GM12878 (cell line): ENCODE results near the gene PROX2.

Experiments used
- CTCF ChIP-seq, 3 experiments: IDR thresholded peaks in 2 of 3; conservative IDR thresholded peaks in 1 of 3; 2 replicates each; pipeline ENCODE4 v1.5.1; 2011; ENCODE audit warnings: low read depth in 3 of 3, low read length in 3 of 3, mild to moderate bottlenecking in 3 of 3, control low read depth in 2 of 3, moderate library complexity in 2 of 3, inconsistent platforms in 1 of 3, mixed read lengths in 1 of 3; ENCODE audit not compliant: control insufficient read depth in 2 of 3, insufficient read depth in 1 of 3; ENCODE audit errors: extremely low read depth in 1 of 3
- ESRRA ChIP-seq: IDR thresholded peaks from 2 replicates; pipeline ENCODE4 v1.6.1; 2012; ENCODE audit warnings: mild to moderate bottlenecking, low read length, improper control_type of control experiment
- FOXM1 ChIP-seq: IDR thresholded peaks from 2 replicates; pipeline ENCODE4 v1.6.1; 2012; ENCODE audit warnings: low read depth, mild to moderate bottlenecking, inconsistent platforms, low read length, moderate library complexity
- HDAC6 ChIP-seq: fragments of 200-600 bp; sonication (generic); IDR thresholded peaks from one replicate; pipeline ENCODE4 v1.8.0; 2017; ENCODE audit warnings: antibody characterized with exemption; ENCODE audit not compliant: unreplicated experiment
- IKZF1 ChIP-seq: fragments of 450-650 bp; conservative IDR thresholded peaks from 2 replicates; pipeline ENCODE4 v1.6.1; 2017; ENCODE audit warnings: antibody characterized with exemption, mild to moderate bottlenecking
- POLR2AphosphoS5 ChIP-seq: IDR thresholded peaks from 2 replicates; pipeline ENCODE4 v1.6.1; 2011; ENCODE audit warnings: mild to moderate bottlenecking, low read length, inconsistent platforms
- RAD21 ChIP-seq: IDR thresholded peaks from 2 replicates; pipeline ENCODE4 v1.6.1; 2011; ENCODE audit warnings: mild to moderate bottlenecking, low read depth, low read length, moderate library complexity; ENCODE audit not compliant: insufficient read depth
- SRF ChIP-seq, 2 experiments: IDR thresholded peaks; 2 replicates each; pipeline ENCODE4 v1.6.1; 2011; ENCODE audit warnings: low read depth in 2 of 2, low read length in 2 of 2, mild to moderate bottlenecking in 1 of 2, moderate library complexity in 1 of 2
- STAT3 ChIP-seq: IDR thresholded peaks from 2 replicates; pipeline ENCODE4 v1.6.1; 2011; ENCODE audit warnings: low read depth, low read length, improper control_type of control experiment
- TF ChIP-seq, protein P1 (sequence below): IDR thresholded peaks from 2 replicates; pipeline ENCODE4 v1.6.1; 2011; ENCODE audit warnings: low read depth, low read length, improper control_type of control experiment, borderline replicate concordance

DNA sequence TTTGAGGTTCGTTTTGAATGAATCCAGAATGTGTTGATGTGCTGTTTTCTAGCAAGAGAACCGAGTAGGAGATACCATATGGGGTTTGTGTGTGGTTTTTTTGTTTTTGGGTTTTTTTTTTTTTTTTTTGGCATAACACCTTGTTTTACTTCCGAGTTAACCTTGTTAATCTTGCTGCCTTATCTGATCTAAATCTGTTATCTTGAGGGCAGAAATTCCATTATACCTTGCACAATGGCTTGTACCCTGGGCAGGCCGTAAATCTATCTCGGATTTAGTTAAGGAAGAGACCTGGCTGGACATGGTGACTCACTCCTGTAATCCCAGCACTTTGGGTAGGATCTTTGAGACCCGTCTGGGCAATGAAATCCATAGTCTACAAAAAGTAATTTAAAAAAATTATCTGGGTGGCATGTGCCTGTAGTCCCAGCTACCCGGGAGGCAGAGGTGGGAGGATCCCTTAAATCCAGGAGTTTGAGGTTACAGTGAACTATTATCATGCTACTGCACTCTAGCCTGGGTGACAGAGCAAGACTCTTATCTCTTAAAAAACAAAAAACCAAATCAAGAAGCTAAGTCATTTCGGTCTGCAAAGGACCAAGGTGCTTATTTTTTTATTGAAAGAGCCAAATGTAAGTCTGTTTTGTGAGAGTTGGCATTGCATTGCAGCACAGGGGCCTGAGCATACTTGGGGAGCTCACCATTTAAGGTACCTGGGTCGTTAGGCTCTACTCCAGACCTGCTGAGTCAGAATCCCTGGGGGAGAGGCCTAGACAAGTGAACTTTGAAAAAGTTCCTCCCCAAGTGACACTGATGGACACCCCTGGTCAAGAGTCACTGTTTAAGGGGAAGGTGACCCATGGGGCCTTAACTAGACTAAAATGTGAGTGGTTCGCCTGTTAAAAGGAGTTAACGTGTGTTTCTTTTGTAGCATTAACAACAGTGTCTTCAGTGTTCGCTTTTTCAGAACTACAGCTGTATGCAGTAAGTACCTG, 12.5 kb upstream of the PROX2 start:
- no peak for TF ChIP-seq POLR2AphosphoS5
- TF ChIP-seq, protein P1, sequence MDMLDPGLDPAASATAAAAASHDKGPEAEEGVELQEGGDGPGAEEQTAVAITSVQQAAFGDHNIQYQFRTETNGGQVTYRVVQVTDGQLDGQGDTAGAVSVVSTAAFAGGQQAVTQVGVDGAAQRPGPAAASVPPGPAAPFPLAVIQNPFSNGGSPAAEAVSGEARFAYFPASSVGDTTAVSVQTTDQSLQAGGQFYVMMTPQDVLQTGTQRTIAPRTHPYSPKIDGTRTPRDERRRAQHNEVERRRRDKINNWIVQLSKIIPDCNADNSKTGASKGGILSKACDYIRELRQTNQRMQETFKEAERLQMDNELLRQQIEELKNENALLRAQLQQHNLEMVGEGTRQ: no peak
- no peak for TF ChIP-seq IKZF1
- TF ChIP-seq CTCF (IDR thresholded peaks at IDR 0.05 in 2 of 3, conservative IDR thresholded peaks at IDR 0.05 in 1 of 3; ENCODE audit: control insufficient read depth in 2 of 3, extremely low read depth in 1 of 3, insufficient read depth in 1 of 3, low read depth in 3 of 3, low read length in 3 of 3): no peak
- no peak for TF ChIP-seq FOXM1
- TF ChIP-seq STAT3: no peak
- no peak for TF ChIP-seq ESRRA
- TF ChIP-seq SRF (IDR thresholded peaks at IDR 0.05; ENCODE audit: low read depth in 2 of 2, low read length in 2 of 2): no peak
- TF ChIP-seq HDAC6: no peak
- TF ChIP-seq RAD21: no peak
